Measurements from ENCODE around the gene GNG4. TPM values are rescaled to one million over a fixed set of nuclear protein-coding genes. Genes with fewer than 3 reads are reported as not detected.

Gene GNG4
- total RNA-seq, 1 donor from 2014 or later: 3.8 TPM

DNA sequence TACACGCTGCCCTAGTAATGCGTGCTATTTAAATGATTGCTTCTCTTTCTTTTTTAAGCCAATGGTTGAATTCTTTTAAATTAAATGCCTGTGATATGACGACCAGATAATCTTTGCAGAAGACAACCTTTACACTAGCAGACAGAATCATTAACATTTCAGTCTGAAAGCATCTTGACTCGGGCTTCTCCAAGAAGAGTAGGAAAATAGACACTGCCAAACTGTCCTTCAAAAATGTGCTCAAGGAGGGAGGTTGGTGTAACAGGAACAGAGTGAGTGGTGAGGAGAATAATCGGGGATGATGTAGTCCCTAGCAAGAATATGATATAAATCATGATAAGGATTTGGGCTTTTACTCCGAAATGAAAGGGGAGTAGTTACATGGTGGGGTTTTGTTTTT is 138.8 kb downstream of the GNG4 start:
- Mint-ChIP-seq H3K36me3 (ENCODE audit: low read depth, unreplicated experiment) (no peaks in the 10 kb centered on the region), H3K4me3 (ENCODE audit: unreplicated experiment) (no peak overlapping the region), H3K27ac (ENCODE audit: unreplicated experiment) (no peak overlapping the region), H3K4me1 (ENCODE audit: low read depth, unreplicated experiment) (no peaks in the 10 kb centered on the region), H3K27me3 (ENCODE audit: low read depth, unreplicated experiment) (no peaks in the 10 kb centered on the region), H3K9me3 (ENCODE audit: unreplicated experiment) (no peaks in the 10 kb centered on the region)
- Histone ChIP-seq H3K27ac (ENCODE audit: low read depth, low read length) (no peak overlapping the region), H3K36me3 (ENCODE audit: insufficient read depth, low read length) (no peaks in the 10 kb centered on the region), H3K4me1 (ENCODE audit: insufficient read depth, low read length) (no peaks in the 10 kb centered on the region), H3K4me3 (ENCODE audit: insufficient read depth, low read depth, low read length) (no peak overlapping the region), H3K27me3 (ENCODE audit: insufficient read depth, low read length) (no peaks in the 10 kb centered on the region), H3K4me2 (ENCODE audit: low read length) (no peak overlapping the region), H4K20me1 (ENCODE audit: insufficient read depth, low read length) (no peaks in the 10 kb centered on the region), H2AFZ (ENCODE audit: low read depth, low read length) (no peak overlapping the region), H3K79me2 (ENCODE audit: insufficient read depth, low read length) (no peaks in the 10 kb centered on the region), H3K9ac (ENCODE audit: low read length) (no peak overlapping the region), H3K9me3 (ENCODE audit: insufficient read depth, low read depth, low read length) (no peaks in the 10 kb centered on the region)
- FAIRE-seq (no peak), DNase-seq (ENCODE audit: low read depth) (no peak)
- no peak for TF ChIP-seq EZH2 (IDR thresholded peaks at IDR 0.05; ENCODE audit: insufficient read depth, low read length)
- TF ChIP-seq, protein P1, sequence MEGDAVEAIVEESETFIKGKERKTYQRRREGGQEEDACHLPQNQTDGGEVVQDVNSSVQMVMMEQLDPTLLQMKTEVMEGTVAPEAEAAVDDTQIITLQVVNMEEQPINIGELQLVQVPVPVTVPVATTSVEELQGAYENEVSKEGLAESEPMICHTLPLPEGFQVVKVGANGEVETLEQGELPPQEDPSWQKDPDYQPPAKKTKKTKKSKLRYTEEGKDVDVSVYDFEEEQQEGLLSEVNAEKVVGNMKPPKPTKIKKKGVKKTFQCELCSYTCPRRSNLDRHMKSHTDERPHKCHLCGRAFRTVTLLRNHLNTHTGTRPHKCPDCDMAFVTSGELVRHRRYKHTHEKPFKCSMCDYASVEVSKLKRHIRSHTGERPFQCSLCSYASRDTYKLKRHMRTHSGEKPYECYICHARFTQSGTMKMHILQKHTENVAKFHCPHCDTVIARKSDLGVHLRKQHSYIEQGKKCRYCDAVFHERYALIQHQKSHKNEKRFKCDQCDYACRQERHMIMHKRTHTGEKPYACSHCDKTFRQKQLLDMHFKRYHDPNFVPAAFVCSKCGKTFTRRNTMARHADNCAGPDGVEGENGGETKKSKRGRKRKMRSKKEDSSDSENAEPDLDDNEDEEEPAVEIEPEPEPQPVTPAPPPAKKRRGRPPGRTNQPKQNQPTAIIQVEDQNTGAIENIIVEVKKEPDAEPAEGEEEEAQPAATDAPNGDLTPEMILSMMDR (IDR thresholded peaks at IDR 0.05; ENCODE audit: insufficient read depth, low read depth, low read length): no peak

DNA sequence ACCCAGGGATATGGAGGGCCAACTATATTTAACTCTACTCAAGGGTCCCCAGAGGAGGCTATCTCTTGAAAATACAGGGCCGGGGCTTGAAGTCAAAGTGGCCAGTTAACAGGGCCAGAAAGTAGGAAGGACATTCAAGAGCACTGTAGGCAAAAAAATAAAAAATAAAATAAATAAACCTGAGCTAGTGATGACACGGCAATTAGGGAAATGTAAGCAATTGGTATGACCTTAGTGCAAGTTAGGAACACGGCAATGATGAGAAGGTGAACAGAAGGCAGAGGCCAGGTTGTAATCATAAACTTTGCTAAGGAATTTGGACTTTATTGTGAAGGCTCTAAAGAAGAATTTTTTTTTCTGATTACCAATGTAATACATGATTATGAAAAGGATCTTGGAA is 142.0 kb downstream of the GNG4 start:
- no peaks in the 10 kb centered on the region for H3K9me3 ChIP-seq (ENCODE audit: insufficient read depth, low read depth, low read length)
- no peak for DNase-seq (ENCODE audit: low read depth)
- H3K9me3 Mint-ChIP-seq (ENCODE audit: unreplicated experiment): no peaks in the 10 kb centered on the region
- H3K27ac Mint-ChIP-seq (ENCODE audit: unreplicated experiment): no peak overlapping the region
- peaks cover 12% of the 10 kb centered on the region for H3K79me2 ChIP-seq (ENCODE audit: insufficient read depth, low read length)
- no peak overlapping the region for H3K4me3 ChIP-seq (ENCODE audit: insufficient read depth, low read depth, low read length)
- no peak for FAIRE-seq
- H3K27me3 Mint-ChIP-seq (ENCODE audit: low read depth, unreplicated experiment): no peaks in the 10 kb centered on the region
- H3K9ac ChIP-seq (ENCODE audit: low read length): no peak overlapping the region
- H3K36me3 Mint-ChIP-seq (ENCODE audit: low read depth, unreplicated experiment): no peaks in the 10 kb centered on the region
- H4K20me1 ChIP-seq (ENCODE audit: insufficient read depth, low read length): no peaks in the 10 kb centered on the region
- no peaks in the 10 kb centered on the region for H3K36me3 ChIP-seq (ENCODE audit: insufficient read depth, low read length)
- no peak overlapping the region for H3K4me2 ChIP-seq (ENCODE audit: low read length)
- peaks cover 2% of the 10 kb centered on the region for H3K4me1 ChIP-seq (ENCODE audit: insufficient read depth, low read length)
- no peak overlapping the region for H3K27ac ChIP-seq (ENCODE audit: low read depth, low read length)
- TF ChIP-seq EZH2 (IDR thresholded peaks at IDR 0.05; ENCODE audit: insufficient read depth, low read length): no peak
- TF ChIP-seq, protein P1 (IDR thresholded peaks at IDR 0.05; ENCODE audit: insufficient read depth, low read depth, low read length): no peak
- no peak overlapping the region for H3K4me3 Mint-ChIP-seq (ENCODE audit: unreplicated experiment)
- no peaks in the 10 kb centered on the region for H3K4me1 Mint-ChIP-seq (ENCODE audit: low read depth, unreplicated experiment)
- no peak overlapping the region for H2AFZ ChIP-seq (ENCODE audit: low read depth, low read length)
- no peaks in the 10 kb centered on the region for H3K27me3 ChIP-seq (ENCODE audit: insufficient read depth, low read length)

DNA sequence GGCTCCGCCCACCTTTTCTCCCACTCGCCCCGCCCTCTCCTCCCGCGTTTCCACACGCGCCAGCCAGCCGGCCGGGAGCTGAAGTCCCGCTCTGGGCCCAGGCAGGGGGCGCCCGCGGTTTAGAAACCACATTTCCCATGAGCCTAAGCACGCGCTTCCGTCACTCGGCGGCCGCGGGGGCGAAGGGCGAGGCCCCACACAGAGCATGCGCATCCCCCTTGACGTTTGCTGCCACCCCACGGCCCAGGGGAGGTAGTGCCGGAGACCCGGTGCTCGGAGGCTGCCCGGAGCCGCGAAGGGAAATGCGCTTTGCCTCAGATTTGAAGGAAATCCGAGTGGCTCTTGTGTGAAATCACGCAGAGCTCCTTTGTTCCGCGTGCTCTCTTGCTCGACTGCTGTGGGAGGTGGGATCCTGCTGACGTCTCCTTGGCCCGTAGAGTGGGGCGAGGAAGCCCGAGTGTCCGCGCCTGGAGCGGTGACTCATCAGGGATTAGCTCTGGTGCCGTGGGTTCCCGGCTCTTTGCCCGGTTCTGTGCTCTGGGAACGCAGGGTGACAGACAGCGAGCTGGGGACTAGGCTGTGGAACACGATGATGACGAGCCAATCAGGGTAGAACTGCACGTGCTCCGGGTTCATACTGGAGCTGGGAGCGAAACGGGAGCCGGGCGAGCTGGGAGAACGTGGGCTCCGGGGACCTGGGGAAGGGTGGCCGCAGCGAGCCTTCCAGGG is 144.9 kb downstream of the GNG4 start:
- peak overlapping the region; percentile 92 for H3K4me3 Mint-ChIP-seq (ENCODE audit: unreplicated experiment)
- Histone ChIP-seq H3K4me3 (ENCODE audit: insufficient read depth, low read depth, low read length) (peak overlapping the region; percentile 79), H3K79me2 (ENCODE audit: insufficient read depth, low read length) (peaks cover 42% of the 10 kb centered on the region), H3K9ac (ENCODE audit: low read length) (peak overlapping the region; percentile 97), H3K4me2 (ENCODE audit: low read length) (peak overlapping the region; percentile 94), H3K36me3 (ENCODE audit: insufficient read depth, low read length) (no peaks in the 10 kb centered on the region), H2AFZ (ENCODE audit: low read depth, low read length) (peak overlapping the region; percentile 95), H4K20me1 (ENCODE audit: insufficient read depth, low read length) (peaks cover 23% of the 10 kb centered on the region), H3K27me3 (ENCODE audit: insufficient read depth, low read length) (no peaks in the 10 kb centered on the region), H3K4me1 (ENCODE audit: insufficient read depth, low read length) (peaks cover 6% of the 10 kb centered on the region), H3K27ac (ENCODE audit: low read depth, low read length) (peak overlapping the region; percentile 99), H3K9me3 (ENCODE audit: insufficient read depth, low read depth, low read length) (no peaks in the 10 kb centered on the region)
- DNase-seq (ENCODE audit: low read depth) (peak; percentile 95), FAIRE-seq (no peak)
- H3K36me3 Mint-ChIP-seq (ENCODE audit: low read depth, unreplicated experiment): no peaks in the 10 kb centered on the region
- no peak for TF ChIP-seq EZH2 (IDR thresholded peaks at IDR 0.05; ENCODE audit: insufficient read depth, low read length)
- TF ChIP-seq, protein P1 (IDR thresholded peaks at IDR 0.05; ENCODE audit: insufficient read depth, low read depth, low read length): peak; percentile 61
- H3K27ac Mint-ChIP-seq (ENCODE audit: unreplicated experiment): peak overlapping the region; percentile 97
- no peaks in the 10 kb centered on the region for H3K27me3 Mint-ChIP-seq (ENCODE audit: low read depth, unreplicated experiment)
- H3K9me3 Mint-ChIP-seq (ENCODE audit: unreplicated experiment): no peaks in the 10 kb centered on the region
- H3K4me1 Mint-ChIP-seq (ENCODE audit: low read depth, unreplicated experiment): peaks cover 8% of the 10 kb centered on the region

All from astrocyte (in vitro differentiated cells and primary cell).